ENCODE results near the gene PCDHA8.
"Not testable (repeated sequence)": the region's sequence is repeated elsewhere in the genome, so short reads cannot be mapped to it uniquely, and the experiment has no call there.

Gene PCDHA8

DNA sequence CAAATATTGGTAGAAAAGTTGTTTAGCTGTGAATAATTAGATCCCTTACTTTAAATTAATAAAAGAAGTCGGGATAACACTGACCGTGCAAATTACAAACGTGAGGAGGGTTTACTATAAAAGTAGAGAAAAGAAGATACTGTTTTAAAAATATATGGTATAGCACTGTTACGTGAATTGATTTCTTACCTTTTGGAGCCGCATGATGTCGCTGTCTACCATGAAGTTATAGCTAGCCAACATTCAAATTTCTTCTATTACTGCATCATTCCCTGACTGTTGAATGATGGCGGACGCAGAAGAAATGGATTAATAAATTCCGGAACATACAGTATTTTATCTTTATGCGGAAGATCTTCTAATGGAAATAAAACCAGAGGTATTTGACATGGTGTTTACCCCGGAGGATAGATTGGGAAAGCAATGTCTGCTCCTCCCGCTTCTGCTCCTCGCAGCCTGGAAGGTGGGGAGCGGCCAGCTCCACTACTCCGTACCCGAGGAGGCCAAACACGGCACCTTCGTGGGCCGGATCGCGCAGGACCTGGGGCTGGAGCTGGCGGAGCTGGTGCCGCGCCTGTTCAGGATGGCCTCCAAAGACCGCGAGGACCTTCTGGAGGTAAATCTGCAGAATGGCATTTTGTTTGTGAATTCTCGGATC, 13.2 kb upstream of the PCDHA8 start, which contains the start of gene PCDHA6:
Gene PCDHA6 (plus strand): TSS at position 257 of the 658 bp plus-strand sequence. CDS start 132 bp downstream, at position 389.
- no peak for DNase-seq (ENCODE audit: low read depth, low spot score)

DNA sequence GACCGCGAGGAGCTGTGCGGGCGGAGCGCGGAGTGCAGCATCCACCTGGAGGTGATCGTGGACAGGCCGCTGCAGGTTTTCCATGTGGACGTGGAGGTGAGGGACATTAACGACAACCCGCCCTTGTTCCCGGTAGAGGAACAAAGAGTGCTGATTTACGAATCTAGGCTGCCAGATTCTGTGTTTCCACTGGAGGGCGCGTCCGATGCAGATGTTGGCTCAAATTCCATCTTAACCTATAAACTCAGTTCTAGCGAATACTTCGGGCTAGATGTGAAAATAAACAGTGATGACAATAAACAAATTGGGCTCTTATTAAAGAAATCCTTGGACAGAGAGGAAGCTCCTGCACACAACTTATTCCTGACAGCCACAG, 12.6 kb upstream of the PCDHA8 start:
- DNase-seq (ENCODE audit: low read depth, low spot score) = no peak

GRCh38 chr5:140829511-140830501, 11.2 kb upstream of the PCDHA8 start:
- DNase-seq (ENCODE audit: low read depth, low spot score) = not testable (repeated sequence)

GRCh38 chr5:140833993-140834392, 7.0 kb upstream of the PCDHA8 start, which contains the start of gene PCDHA7:
PCDHA7 (plus strand) TSS chr5:140834269; CDS start chr5:140834384, 115 bp downstream.
- DNase-seq (ENCODE audit: low read depth, low spot score) = no peak

- DNase-seq (ENCODE audit: low read depth, low spot score) = not testable (repeated sequence)
Observed at GRCh38 chr5:140834439-140835008, 6.5 kb upstream of the PCDHA8 start.

DNA sequence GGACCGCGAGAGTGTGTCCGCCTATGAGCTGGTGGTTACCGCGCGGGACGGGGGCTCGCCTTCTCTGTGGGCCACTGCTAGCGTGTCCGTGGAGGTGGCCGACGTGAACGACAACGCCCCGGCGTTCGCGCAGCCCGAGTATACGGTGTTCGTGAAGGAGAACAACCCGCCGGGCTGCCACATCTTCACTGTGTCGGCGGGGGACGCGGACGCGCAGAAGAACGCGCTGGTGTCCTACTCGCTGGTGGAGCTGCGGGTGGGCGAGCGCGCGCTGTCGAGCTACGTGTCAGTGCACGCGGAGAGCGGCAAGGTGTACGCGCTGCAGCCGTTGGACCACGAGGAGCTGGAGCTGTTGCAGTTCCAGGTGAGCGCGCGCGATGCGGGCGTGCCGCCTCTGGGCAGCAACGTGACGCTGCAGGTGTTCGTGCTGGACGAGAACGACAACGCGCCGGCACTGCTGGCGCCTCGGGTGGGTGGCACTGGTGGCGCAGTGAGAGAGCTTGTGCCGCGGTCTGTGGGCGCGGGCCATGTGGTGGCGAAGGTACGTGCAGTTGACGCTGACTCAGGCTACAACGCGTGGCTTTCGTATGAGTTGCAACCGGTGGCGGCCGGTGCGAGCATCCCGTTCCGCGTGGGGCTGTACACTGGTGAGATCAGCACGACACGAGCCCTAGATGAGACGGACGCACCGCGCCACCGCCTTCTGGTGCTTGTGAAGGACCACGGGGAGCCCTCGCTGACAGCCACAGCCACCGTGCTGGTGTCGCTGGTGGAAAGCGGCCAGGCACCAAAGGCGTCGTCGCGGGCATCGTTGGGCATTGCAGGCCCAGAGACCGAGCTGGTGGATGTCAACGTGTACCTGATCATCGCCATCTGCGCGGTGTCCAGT, 5.1 kb upstream of the PCDHA8 start:
- no peak for DNase-seq (ENCODE audit: low read depth, low spot score)

DNA sequence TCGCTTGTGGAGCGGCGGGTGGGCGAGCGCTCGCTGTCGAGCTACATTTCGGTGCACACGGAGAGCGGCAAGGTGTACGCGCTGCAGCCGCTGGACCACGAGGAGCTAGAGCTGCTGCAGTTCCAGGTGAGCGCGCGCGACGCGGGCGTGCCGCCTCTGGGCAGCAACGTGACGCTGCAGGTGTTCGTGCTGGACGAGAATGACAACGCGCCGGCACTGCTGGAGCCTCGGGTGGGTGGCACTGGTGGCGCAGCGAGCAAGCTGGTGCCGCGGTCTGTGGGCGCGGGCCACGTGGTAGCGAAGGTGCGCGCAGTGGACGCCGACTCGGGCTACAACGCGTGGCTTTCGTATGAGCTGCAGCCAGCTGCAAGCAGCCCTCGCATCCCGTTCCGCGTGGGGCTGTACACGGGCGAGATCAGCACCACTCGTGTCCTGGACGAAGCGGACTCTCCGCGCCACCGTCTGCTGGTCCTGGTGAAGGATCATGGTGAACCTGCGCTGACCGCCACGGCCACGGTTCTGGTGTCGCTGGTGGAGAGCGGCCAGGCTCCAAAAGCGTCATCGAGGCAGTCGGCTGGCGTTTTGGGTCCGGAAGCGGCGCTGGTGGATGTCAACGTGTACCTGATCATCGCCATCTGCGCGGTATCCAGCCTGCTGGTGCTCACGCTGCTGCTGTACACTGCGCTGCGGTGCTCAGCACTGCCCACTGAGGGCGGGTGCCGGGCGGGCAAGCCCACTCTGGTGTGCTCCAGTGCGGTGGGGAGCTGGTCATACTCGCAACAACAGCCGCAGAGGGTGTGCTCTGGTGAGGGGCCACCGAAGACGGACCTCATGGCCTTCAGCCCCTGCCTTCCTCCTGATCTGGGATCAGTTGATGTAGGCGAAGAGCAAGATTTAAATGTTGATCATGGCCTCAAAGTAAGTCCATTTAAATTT, 2.1 kb downstream of the PCDHA8 start:
- no peak for DNase-seq (ENCODE audit: low read depth, low spot score)

DNA sequence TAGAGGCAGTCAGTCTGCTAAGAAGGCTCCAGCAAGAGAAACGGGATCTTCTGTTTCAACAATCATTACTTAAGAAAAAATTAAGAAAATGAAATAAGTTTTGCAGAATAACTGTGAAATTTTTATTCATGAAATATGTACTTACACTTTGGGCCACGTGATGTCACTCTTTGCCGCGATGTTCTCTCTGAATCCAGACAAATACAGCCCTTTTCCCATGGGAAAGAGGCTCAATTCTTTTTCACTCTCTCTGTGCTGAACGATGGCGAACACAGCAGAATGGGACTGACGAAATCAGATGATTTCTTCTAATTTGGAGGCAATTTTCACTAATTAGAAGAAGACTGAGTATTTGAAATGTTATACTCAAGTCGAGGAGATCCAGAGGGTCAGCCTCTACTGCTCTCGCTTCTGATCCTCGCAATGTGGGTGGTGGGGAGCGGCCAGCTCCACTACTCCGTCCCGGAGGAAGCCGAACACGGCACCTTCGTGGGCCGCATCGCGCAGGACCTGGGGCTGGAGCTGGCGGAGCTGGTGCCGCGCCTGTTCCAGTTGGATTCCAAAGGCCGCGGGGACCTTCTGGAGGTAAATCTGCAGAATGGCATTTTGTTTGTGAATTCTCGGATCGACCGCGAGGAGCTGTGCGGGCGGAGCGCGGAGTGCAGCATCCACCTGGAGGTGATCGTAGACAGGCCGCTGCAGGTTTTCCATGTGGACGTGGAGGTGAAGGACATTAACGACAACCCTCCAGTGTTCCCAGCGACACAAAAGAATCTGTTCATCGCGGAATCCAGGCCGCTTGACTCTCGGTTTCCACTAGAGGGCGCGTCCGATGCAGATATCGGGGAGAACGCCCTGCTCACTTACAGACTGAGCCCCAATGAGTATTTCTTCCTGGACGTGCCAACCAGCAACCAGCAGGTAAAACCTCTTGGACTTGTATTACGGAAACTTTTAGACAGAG, 7.4 kb downstream of the PCDHA8 start, which contains the start of gene PCDHA9:
Gene PCDHA9 (plus strand): TSS at position 244 of the 964 bp plus-strand sequence. CDS start 114 bp downstream, at position 358.
- DNase-seq (ENCODE audit: low read depth, low spot score) = not testable (repeated sequence)

DNA sequence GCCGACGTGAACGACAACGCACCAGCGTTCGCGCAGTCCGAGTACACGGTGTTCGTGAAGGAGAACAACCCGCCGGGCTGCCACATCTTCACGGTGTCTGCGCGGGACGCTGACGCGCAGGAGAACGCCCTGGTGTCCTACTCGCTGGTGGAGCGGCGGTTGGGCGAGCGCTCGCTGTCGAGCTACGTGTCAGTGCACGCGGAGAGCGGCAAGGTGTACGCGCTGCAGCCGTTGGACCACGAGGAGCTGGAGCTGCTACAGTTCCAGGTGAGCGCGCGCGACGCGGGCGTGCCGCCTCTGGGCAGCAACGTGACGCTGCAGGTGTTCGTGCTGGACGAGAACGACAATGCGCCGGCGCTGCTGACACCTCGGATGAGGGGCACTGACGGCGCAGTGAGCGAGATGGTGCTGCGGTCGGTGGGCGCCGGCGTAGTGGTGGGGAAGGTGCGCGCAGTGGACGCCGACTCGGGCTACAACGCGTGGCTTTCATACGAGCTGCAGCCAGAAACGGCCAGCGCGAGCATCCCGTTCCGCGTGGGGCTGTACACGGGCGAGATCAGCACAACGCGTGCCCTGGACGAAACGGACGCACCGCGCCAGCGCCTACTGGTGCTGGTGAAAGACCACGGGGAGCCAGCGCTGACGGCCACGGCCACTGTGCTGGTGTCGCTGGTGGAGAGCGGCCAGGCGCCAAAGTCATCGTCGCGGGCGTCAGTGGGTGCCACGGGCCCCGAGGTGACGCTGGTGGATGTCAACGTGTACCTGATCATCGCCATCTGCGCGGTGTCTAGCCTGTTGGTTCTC, 9.0 kb downstream of the PCDHA8 start:
- DNase-seq (ENCODE audit: low read depth, low spot score) = not testable (repeated sequence)

GRCh38 chr5:140855772-140856674, 15.0 kb downstream of the PCDHA8 start, which contains the start of gene PCDHA10:
PCDHA10 (plus strand) TSS chr5:140855897; CDS start chr5:140856049, 152 bp downstream.
- DNase-seq (ENCODE audit: low read depth, low spot score) = no peak

DNA sequence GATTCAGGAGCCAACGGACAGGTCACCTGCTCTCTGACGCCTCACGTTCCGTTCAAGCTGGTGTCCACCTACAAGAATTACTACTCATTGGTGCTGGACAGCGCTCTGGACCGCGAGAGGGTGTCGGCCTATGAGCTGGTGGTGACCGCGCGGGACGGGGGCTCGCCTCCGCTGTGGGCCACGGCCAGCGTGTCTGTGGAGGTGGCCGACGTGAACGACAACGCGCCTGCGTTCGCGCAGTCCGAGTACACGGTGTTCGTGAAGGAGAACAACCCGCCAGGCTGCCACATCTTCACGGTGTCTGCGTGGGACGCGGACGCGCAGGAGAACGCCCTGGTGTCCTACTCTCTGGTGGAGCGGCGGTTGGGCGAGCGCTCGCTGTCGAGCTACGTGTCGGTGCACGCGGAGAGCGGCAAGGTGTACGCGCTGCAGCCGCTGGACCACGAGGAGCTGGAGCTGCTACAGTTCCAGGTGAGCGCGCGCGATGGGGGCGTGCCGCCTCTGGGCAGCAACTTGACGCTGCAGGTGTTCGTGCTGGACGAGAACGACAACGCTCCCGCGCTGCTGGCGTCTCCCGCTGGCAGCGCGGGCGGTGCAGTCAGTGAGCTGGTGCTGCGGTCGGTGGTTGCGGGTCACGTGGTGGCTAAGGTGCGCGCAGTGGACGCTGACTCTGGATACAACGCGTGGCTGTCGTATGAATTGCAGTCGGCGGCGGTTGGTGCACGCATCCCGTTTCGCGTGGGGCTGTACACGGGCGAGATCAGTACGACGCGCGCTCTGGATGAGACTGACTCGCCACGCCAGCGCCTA, 16.4 kb downstream of the PCDHA8 start:
- DNase-seq (ENCODE audit: low read depth, low spot score) = no peak

DNA sequence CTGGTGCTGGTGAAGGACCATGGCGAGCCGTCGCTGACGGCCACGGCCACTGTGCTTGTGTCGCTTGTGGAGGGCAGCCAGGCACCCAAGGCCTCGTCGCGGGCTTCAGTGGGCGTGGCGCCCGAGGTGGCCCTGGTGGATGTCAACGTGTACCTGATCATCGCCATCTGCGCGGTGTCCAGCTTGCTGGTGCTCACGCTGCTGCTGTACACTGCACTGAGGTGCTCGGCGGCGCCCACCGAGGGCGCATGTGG, 16.9 kb downstream of the PCDHA8 start:
- DNase-seq (ENCODE audit: low read depth, low spot score) = no peak

- DNase-seq (ENCODE audit: low read depth, low spot score) = no peak
Observed at GRCh38 chr5:140862441-140863295, 21.7 kb downstream of the PCDHA8 start.

GRCh38 chr5:140868721-140869554, 28.0 kb downstream of the PCDHA8 start, which contains the start of gene PCDHA11:
PCDHA11 (plus strand) TSS chr5:140868957; CDS start chr5:140869104, 147 bp downstream.
- DNase-seq (ENCODE audit: low read depth, low spot score) = no peak

Data from brain pericyte (primary cell).